WTC11 (cell line): ENCODE measurements around the gene OTOA. TPM values are rescaled to one million over a fixed set of nuclear protein-coding genes. Genes with fewer than 3 reads are reported as not detected.
"Not testable (repeated sequence)": the region's sequence is repeated elsewhere in the genome, so short reads cannot be mapped to it uniquely, and the experiment has no call there.

ENCODE experiments used
- ATAC-seq: fragments of 200-7000 bp; cut with Tn5 transposase; 2 replicates; pipeline ENCODE4 v1.10.0; 2021; ENCODE audit warnings: mild to moderate bottlenecking, moderate library complexity
- CTCF ChIA-PET: fragments of 300-600 bp; sonication (Branson Sonifier 250); formaldehyde crosslinking; loops from one replicate; lab custom pipeline; 2021; ENCODE audit warnings: antibody characterized with exemption; lab: Charles Lee
- POLR2A ChIA-PET: fragments of 350-600 bp; sonication (Branson Sonifier 250); formaldehyde crosslinking; loops from one replicate; lab custom pipeline; 2021; ENCODE audit warnings: antibody characterized with exemption; lab: Charles Lee
- DNase-seq: peaks from one replicate; pipeline ENCODE4 v3.0.0; 2021; ENCODE audit warnings: low spot score
- H3K27ac Mint-ChIP-seq: 2 replicates; pipeline ENCODE4 v1.8.0; 2021; ENCODE audit warnings: mixed read lengths
- H3K27me3 Mint-ChIP-seq: 2 replicates; pipeline ENCODE4 v1.8.0; 2021; ENCODE audit warnings: low read depth, mild to moderate bottlenecking, moderate library complexity, mixed read lengths
- H3K36me3 Mint-ChIP-seq: 2 replicates; pipeline ENCODE4 v1.8.0; 2021; ENCODE audit warnings: mixed read lengths
- H3K4me1 Mint-ChIP-seq: 2 replicates; pipeline ENCODE4 v1.8.0; 2022; ENCODE audit warnings: mixed read lengths
- H3K4me3 Mint-ChIP-seq: 2 replicates; pipeline ENCODE4 v1.8.0; 2021; ENCODE audit warnings: mild to moderate bottlenecking, moderate library complexity, mixed read lengths
- H3K9me3 Mint-ChIP-seq: 2 replicates; pipeline ENCODE4 v1.8.0; 2021; ENCODE audit warnings: mixed read lengths
- total RNA-seq: library from RNA; stranded (reverse); gene quantifications from 3 replicates; pipeline ENCODE4 v1.2.3, GENCODE V29; 2021

The OTOA gene
- total RNA-seq, 1 experiment from 2014 or later = 0.11 TPM

- H3K4me1 Mint-ChIP-seq, H3K27me3 Mint-ChIP-seq, DNase-seq, CTCF ChIA-PET, POLR2A ChIA-PET, H3K27ac Mint-ChIP-seq, H3K9me3 Mint-ChIP-seq, ATAC-seq, H3K4me3 Mint-ChIP-seq, H3K36me3 Mint-ChIP-seq: not testable (repeated sequence)
Observed at GRCh38 chr16:21793310-21793709, 129.5 kb downstream of the OTOA start.

DNA sequence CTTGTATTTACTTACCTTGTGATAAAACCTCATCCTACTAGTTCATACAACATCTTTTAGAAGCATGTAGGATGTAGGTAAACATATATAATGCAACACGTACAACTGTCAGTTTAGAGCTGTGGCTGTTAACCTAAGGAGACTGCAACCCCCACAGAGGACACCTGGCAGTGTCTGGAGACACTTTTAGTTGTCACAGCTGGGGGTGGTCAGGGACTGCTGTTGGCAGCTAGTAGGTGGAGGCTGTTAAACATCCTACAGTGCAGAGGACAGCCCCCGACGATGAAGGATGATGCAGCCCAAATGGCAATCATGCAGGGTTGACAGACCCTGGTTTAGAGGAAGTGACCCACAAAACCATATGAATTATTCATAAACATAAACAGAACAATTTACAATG is 134.8 kb downstream of the OTOA start:
- not testable (repeated sequence) for DNase-seq

DNA sequence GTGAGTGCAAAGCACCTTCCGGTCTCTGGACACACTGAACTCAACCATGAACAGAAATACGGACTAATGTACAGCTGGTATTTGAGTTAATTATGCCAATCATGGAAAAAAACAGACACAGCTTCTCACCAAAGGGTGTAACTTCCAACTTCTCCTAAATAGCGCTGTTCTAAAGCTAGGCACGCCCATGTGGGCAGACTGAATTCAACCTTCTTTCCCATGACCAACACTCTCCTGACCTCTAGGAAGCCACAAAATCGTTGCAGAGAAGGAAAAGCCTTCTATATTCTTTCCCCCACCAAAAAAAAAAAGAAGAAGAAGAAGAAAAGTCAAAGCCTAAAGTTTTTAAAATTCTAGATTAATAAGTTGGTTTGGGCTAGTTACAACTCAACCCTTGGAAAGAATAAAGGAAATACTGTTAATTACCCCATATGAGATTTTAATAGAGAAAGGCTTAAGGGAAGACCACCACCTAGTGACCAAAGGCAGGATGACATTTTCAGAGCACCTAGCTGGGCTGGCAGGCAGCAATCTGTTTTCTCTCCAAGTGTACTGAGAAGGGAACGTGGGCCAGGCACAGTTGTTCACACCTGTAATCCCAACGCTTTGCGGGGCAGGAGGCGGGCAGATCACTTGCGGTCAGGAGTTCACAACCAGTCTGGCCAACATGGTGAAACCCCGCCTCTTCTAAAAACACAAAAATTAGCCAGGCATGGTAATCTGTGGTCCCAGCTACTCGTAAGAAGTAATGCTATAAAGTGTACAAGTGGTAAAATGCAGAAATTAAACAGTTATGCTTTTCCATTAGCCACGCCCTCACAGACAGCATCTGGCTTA is 138.0 kb downstream of the OTOA start:
- not testable (repeated sequence) for H3K9me3 Mint-ChIP-seq, H3K27me3 Mint-ChIP-seq, H3K27ac Mint-ChIP-seq, H3K4me1 Mint-ChIP-seq, H3K4me3 Mint-ChIP-seq, H3K36me3 Mint-ChIP-seq
- DNase-seq (peak; percentile 44), ATAC-seq (peak; percentile 93)
- ChIA-PET POLR2A (interaction anchor here (0.6 kb wide), 1 partner anchor 138 kb away, joined by 3 read pairs; the partner anchor contains the start of gene OTOA), CTCF (interaction anchor here (0.8 to 1.0 kb wide), 3 partner anchors 100 to 144 kb away, joined by 3 to 8 read pairs (median 5); no protein-coding TSS in a partner anchor)

More for the DNA sequence above, 134.8 kb downstream of the OTOA start:
- H3K4me3 Mint-ChIP-seq, H3K27me3 Mint-ChIP-seq, POLR2A ChIA-PET, H3K36me3 Mint-ChIP-seq, H3K4me1 Mint-ChIP-seq, CTCF ChIA-PET, H3K9me3 Mint-ChIP-seq, H3K27ac Mint-ChIP-seq: not testable (repeated sequence)
- peak; percentile 55 for ATAC-seq

- not testable (repeated sequence) for ATAC-seq, H3K4me1 Mint-ChIP-seq, DNase-seq, H3K27ac Mint-ChIP-seq, H3K9me3 Mint-ChIP-seq, H3K27me3 Mint-ChIP-seq, H3K4me3 Mint-ChIP-seq
- ChIA-PET CTCF (interaction anchor here (0.8 to 1.0 kb wide), 3 partner anchors 101 to 145 kb away, joined by 3 to 8 read pairs (median 5); no protein-coding TSS in a partner anchor), POLR2A (interaction anchor here (0.6 kb wide), 1 partner anchor 138 kb away, joined by 3 read pairs; the partner anchor contains the start of gene OTOA)
- peaks cover 12% of the 10 kb centered on the region for H3K36me3 Mint-ChIP-seq
Observed at GRCh38 chr16:21802375-21802663, 138.6 kb downstream of the OTOA start.

Other genes with a start within 250 kb of the OTOA start
- 94.6 to 110 TPM (median 99.0 TPM) in 3 replicates for gene METTL9, start 64.4 kb upstream of the OTOA start, total RNA-seq
- 0.25 TPM in 1 of 3 replicates, not detected in the others for gene IGSF6, start 11.4 kb upstream of the OTOA start, total RNA-seq
- gene NPIPB4, start 193.8 kb downstream of the OTOA start, total RNA-seq = 56.8 to 64.3 TPM (median 58.5 TPM) in 3 replicates